Spleen (tissue), 11 donors: ENCODE results near the gene METTL26. TPM values are rescaled to one million over a fixed set of nuclear protein-coding genes. Genes with fewer than 3 reads are reported as not detected.

ENCODE experiments used
- DNase-seq: peaks from one replicate; pipeline ENCODE4 v3.0.0-alpha.2; 2020
- H3K27ac ChIP-seq, 8 donors: fragments of 200-600 bp; sonication (generic) in 7 of 8; 1 replicate in 4 of 8; 2 replicates in 4 of 8; pipeline versions ENCODE4 v1.5.0 to v1.8.0; 2016 to 2021; ENCODE audit warnings: inconsistent platforms in 4 of 8, mild to moderate bottlenecking in 4 of 8, moderate library complexity in 1 of 8
- H3K27me3 ChIP-seq, 7 donors: fragments of 200-600 bp; sonication (generic) in 6 of 7; replicated peaks in 1 of 7; 1 replicate in 4 of 7; 2 replicates in 3 of 7; pipeline versions ENCODE4 v1.5.0 to v1.8.0; 2016 to 2021; ENCODE audit warnings: inconsistent platforms in 3 of 7, mild to moderate bottlenecking in 1 of 7
- H3K36me3 ChIP-seq, 6 donors: fragments of 200-600 bp; sonication (generic) in 5 of 6; 1 replicate in 4 of 6; 2 replicates in 2 of 6; pipeline versions ENCODE4 v1.5.0 to v1.8.0; 2016 to 2021; ENCODE audit warnings: inconsistent platforms in 2 of 6
- H3K4me1 ChIP-seq, 6 donors: fragments of 200-600 bp; sonication (generic) in 5 of 6; 1 replicate in 3 of 6; 2 replicates in 3 of 6; pipeline versions ENCODE4 v1.5.0 to v1.8.0; 2016 to 2021; ENCODE audit warnings: inconsistent platforms in 3 of 6
- H3K4me3 ChIP-seq, 8 donors: fragments of 200-600 bp; sonication (generic) in 7 of 8; 1 replicate in 4 of 8; 2 replicates in 4 of 8; pipeline versions ENCODE4 v1.5.0 to v1.8.0; 2016 to 2021; ENCODE audit warnings: inconsistent platforms in 4 of 8, mild to moderate bottlenecking in 4 of 8, moderate library complexity in 2 of 8
- H3K9me3 ChIP-seq, 8 donors: fragments of 200-600 bp; sonication (generic) in 7 of 8; 1 replicate in 4 of 8; 2 replicates in 4 of 8; pipeline versions ENCODE4 v1.5.0 to v1.8.0; 2016 to 2021; ENCODE audit warnings: inconsistent platforms in 4 of 8
- CTCF ChIP-seq, 11 experiments: fragments of 200-600 bp in 7 of 11; fragments of 450-650 bp in 4 of 11; sonication (generic) in 4 of 11; IDR thresholded peaks in 8 of 11; conservative IDR thresholded peaks in 3 of 11; 1 replicate in 7 of 11; 2 replicates in 4 of 11; pipeline versions ENCODE4 v1.4.0 to v1.8.0; 2016 to 2021; ENCODE audit warnings: antibody characterized with exemption in 11 of 11, inconsistent platforms in 4 of 11, mild to moderate bottlenecking in 1 of 11
- POLR2A ChIP-seq, 3 donors: fragments of 450-650 bp; IDR thresholded peaks; one replicate each; pipeline ENCODE4 v1.5.1; 2017; ENCODE audit warnings: antibody characterized with exemption in 3 of 3, mild to moderate bottlenecking in 1 of 3
- POLR2AphosphoS5 ChIP-seq, 3 donors: sonication (generic); formaldehyde crosslinking; IDR thresholded peaks; one replicate each; pipeline ENCODE4 v1.5.1; 2017; ENCODE audit warnings: antibody characterized with exemption in 3 of 3
- WGBS, 5 donors: extraction: QIAGEN DNeasy Blood & Tissue Kit in 3 of 5; methylation state at CpG; one replicate each; pipeline versions ENCODE4 v1.1.5 to v1.1.7; 2013 to 2018; 5-methylcytosine and 5-hydroxymethylcytosine counted together
- intact Hi-C: fragments of 100-400 bp; cut with DNase I; formaldehyde crosslinking; loops from one replicate; pipeline ENCODE4 v1.15.0; 2023; ENCODE audit warnings: low total_unique reads
- polyA plus RNA-seq, 3 donors: library from polyadenylated mRNA; stranded (reverse); fragments of 200-250 nt; gene quantifications; one replicate each; pipeline ENCODE4 v1.2.1, GENCODE V29; 2013
- total RNA-seq, 7 donors: library from RNA; depleted of rRNA in 3 of 7; stranded (reverse); fragments of >200 nt in 3 of 7; fragmentation: NEBNext Ultra II Directional in 4 of 7; extraction: Animal tissue kit (Norgen Biotek cat#: 25700) in 4 of 7; gene quantifications; one replicate each; pipeline versions ENCODE4 v1.1.0 to v1.2.1, GENCODE V29; 2016 to 2021
- donor health status: healthy with polysubstance abuse.
- donor health status: DM: no; HTN: no; CAD: no; lungs with moderate emphysema.
- donor health status: DM: no; HTN: no; CAD: no.
- donor health status: Bipolar disorder and iron deficiency.
- donor health status: healthy.
- donor health status: DM: no; HTN: no; CAD: no.
- donor health status: DM: yes; HTN: yes; CAD: no.

METTL26 gene
- total and polyA plus RNA-seq, 10 donors: 39.6 to 165 (median 59.4) TPM

- TF ChIP-seq POLR2A (IDR thresholded peaks at IDR 0.05) (peak in 2 of 3 donors; percentile 53 to 88), POLR2AphosphoS5 (IDR thresholded peaks at IDR 0.05) (peak; percentile 92 to 96 (median 94)), CTCF (IDR thresholded peaks at IDR 0.05 in 8 of 11, conservative IDR thresholded peaks at IDR 0.05 in 3 of 11) (peak in 1 of 11 experiments; percentile 19)
- Histone ChIP-seq H3K9me3 (no peaks in the 10 kb centered on the region), H3K27me3 (peaks cover 0 to 9% (median 0%) of the 10 kb centered on the region in 7 donors), H3K27ac (peak overlapping the region; percentile 94 to 100 (median 98)), H3K36me3 (peaks cover 0 to 13% (median 0%) of the 10 kb centered on the region in 6 donors), H3K4me1 (peaks cover 26 to 59% (median 53%) of the 10 kb centered on the region in 6 donors), H3K4me3 (peak overlapping the region; percentile 68 to 100 (median 88))
- peak; percentile 98 for DNase-seq
- intact Hi-C loops: loop anchor here (5.0 kb wide), 1 partner anchor 53 kb away; the partner anchor contains the start of gene MCRIP2
- 0 to 1% (median 0%) methylated on average over 28 to 107 of the region's 107 CpGs for WGBS, 5 donors
Observed at GRCh38 chr16:588889-589657, 47.0 kb downstream of the METTL26 start.

GRCh38 chr16:588639-588888, 47.5 kb downstream of the METTL26 start:
- TF ChIP-seq POLR2A (IDR thresholded peaks at IDR 0.05): no peak
- no peak for TF ChIP-seq POLR2AphosphoS5 (IDR thresholded peaks at IDR 0.05)
- no peak for TF ChIP-seq CTCF (IDR thresholded peaks at IDR 0.05 in 8 of 11, conservative IDR thresholded peaks at IDR 0.05 in 3 of 11)
- peaks cover 0 to 9% (median 0%) of the 10 kb centered on the region in 7 donors for H3K27me3 ChIP-seq
- no peaks in the 10 kb centered on the region for H3K9me3 ChIP-seq
- peaks cover 26 to 54% (median 51%) of the 10 kb centered on the region in 6 donors for H3K4me1 ChIP-seq
- peaks cover 0 to 9% (median 0%) of the 10 kb centered on the region in 6 donors for H3K36me3 ChIP-seq
- peak; percentile 92 for DNase-seq
- 0 to 1% (median 0%) methylated on average over 13 to 21 of the region's 21 CpGs for WGBS, 5 donors
- intact Hi-C loops: loop anchor here (5.0 kb wide), 1 partner anchor 54 kb away; the partner anchor contains the start of gene MCRIP2
- peak overlapping the region; percentile 68 to 100 (median 88) for H3K4me3 ChIP-seq
- peak overlapping the region; percentile 94 to 100 (median 98) for H3K27ac ChIP-seq

- Histone ChIP-seq H3K9me3 (no peaks in the 10 kb centered on the region), H3K27me3 (peaks cover 0 to 9% (median 0%) of the 10 kb centered on the region in 7 donors), H3K27ac (peak overlapping the region in 1 of 8 donors; percentile 98), H3K4me1 (peaks cover 17 to 37% (median 34%) of the 10 kb centered on the region in 6 donors), H3K4me3 (no peak overlapping the region), H3K36me3 (peaks cover 0 to 17% (median 0%) of the 10 kb centered on the region in 6 donors)
- DNase-seq: peak; percentile 75
- WGBS, 5 donors: 81 to 88% (median 85%) methylated on average over 14 of the region's 14 CpGs
- TF ChIP-seq POLR2AphosphoS5 (IDR thresholded peaks at IDR 0.05) (peak; percentile 24 to 58 (median 36)), CTCF (IDR thresholded peaks at IDR 0.05 in 8 of 11, conservative IDR thresholded peaks at IDR 0.05 in 3 of 11) (no peak)
- intact Hi-C loops: loop anchor here (5.0 kb wide), 1 partner anchor 55 kb away; the partner anchor contains the start of gene MCRIP2
Observed at GRCh38 chr16:586645-587590, 49.2 kb downstream of the METTL26 start.
